CD4-positive, alpha-beta T cell (primary cell): ENCODE results near the gene DLL1. TPM values are rescaled to one million over a fixed set of nuclear protein-coding genes. Genes with fewer than 3 reads are reported as not detected.

Experiments
- ATAC-seq: fragments of 200-7000 bp; cut with Tn5 transposase; one replicate; pipeline ENCODE4 v1.10.0; 2022; ENCODE audit warnings: mild to moderate bottlenecking; ENCODE audit not compliant: poor library complexity
- CTCF ChIA-PET: fragments of 350-600 bp; sonication (Branson Sonifier 250); formaldehyde crosslinking; loops from one replicate; lab custom pipeline; 2021; ENCODE audit warnings: antibody characterized with exemption, inconsistent platforms; lab: Charles Lee
- POLR2A ChIA-PET: fragments of 350-600 bp; sonication (Branson Sonifier 250); formaldehyde crosslinking; loops from one replicate; lab custom pipeline; 2021; ENCODE audit warnings: antibody characterized with exemption, inconsistent platforms; lab: Charles Lee
- DNase-seq, 14 experiments: peaks; one replicate each; pipeline ENCODE4 v3.0.0-alpha.2; 2013 to 2020; ENCODE audit warnings: mixed read lengths in 2 of 14
- H3K27ac ChIP-seq, 2 donors: one replicate each; pipeline versions ENCODE4 v1.5.1 to v1.7.0; 2013; ENCODE audit warnings: low read length in 2 of 2, low read depth in 1 of 2, mild to moderate bottlenecking in 1 of 2
- H3K27me3 ChIP-seq, 2 experiments: 1 replicate in 1 of 2; 2 replicates in 1 of 2; pipeline versions ENCODE4 v1.6.1 to v1.7.0; 2013; ENCODE audit warnings: low read length in 2 of 2, control low read depth in 1 of 2, mild to moderate bottlenecking in 1 of 2, moderate library complexity in 1 of 2; ENCODE audit not compliant: insufficient read depth in 2 of 2, control insufficient read depth in 1 of 2
- H3K36me3 ChIP-seq: one replicate; pipeline ENCODE4 v1.6.1; 2013; ENCODE audit warnings: low read length, control low read depth; ENCODE audit not compliant: insufficient read depth
- H3K4me1 ChIP-seq: one replicate; pipeline ENCODE4 v1.6.1; 2013; ENCODE audit warnings: low read length, control low read depth; ENCODE audit not compliant: insufficient read depth
- H3K4me3 ChIP-seq: one replicate; pipeline ENCODE4 v1.5.1; 2013; ENCODE audit warnings: mild to moderate bottlenecking, low read length, moderate library complexity
- H3K9me3 ChIP-seq, 2 experiments: 1 replicate in 1 of 2; 2 replicates in 1 of 2; pipeline versions ENCODE4 v1.6.1 to v1.7.0; 2013; ENCODE audit warnings: low read length in 2 of 2, mild to moderate bottlenecking in 2 of 2, control low read depth in 1 of 2, moderate library complexity in 1 of 2; ENCODE audit not compliant: control insufficient read depth in 1 of 2, insufficient read depth in 1 of 2
- H3K27ac Mint-ChIP-seq: one replicate; pipeline ENCODE4 v1.8.0; 2020; ENCODE audit warnings: mixed read lengths
- H3K27me3 Mint-ChIP-seq: one replicate; pipeline ENCODE4 v1.8.0; 2021; ENCODE audit warnings: mixed read lengths
- H3K36me3 Mint-ChIP-seq: one replicate; pipeline ENCODE4 v1.8.0; 2021; ENCODE audit warnings: low read depth, mixed read lengths
- H3K4me1 Mint-ChIP-seq: one replicate; pipeline ENCODE4 v1.8.0; 2021; ENCODE audit warnings: low read depth, mixed read lengths
- H3K4me3 Mint-ChIP-seq: one replicate; pipeline ENCODE4 v1.8.0; 2020; ENCODE audit warnings: mild to moderate bottlenecking, mixed read lengths
- H3K9me3 Mint-ChIP-seq: one replicate; pipeline ENCODE4 v1.8.0; 2020; ENCODE audit warnings: mixed read lengths
- intact Hi-C, 2 experiments: fragments of 100-400 bp; cut with DNase I in 1 of 2; cut with micrococcal nuclease in 1 of 2; formaldehyde crosslinking; loops; one replicate each; pipeline versions ENCODE4 v1.15.1 to v1.9.0; 2023 to 2025; cut with DNase I, micrococcal nuclease
- total RNA-seq, 174 experiments: library from RNA in 2 of 174; stranded (reverse) in 2 of 174; gene quantifications; one replicate each; pipeline ENCODE4 v1.2.3 and lab custom pipeline; 2021 to 2026
- TF ChIP-seq, protein P1 (sequence below): fragments of 200-600 bp; IDR thresholded peaks from one replicate; pipeline ENCODE4 v1.8.0; 2022; ENCODE audit warnings: antibody characterized with exemption, mild to moderate bottlenecking

The DLL1 gene
- total RNA-seq, 2 experiments from 2014 or later: 7.1 to 7.2 TPM

DNA sequence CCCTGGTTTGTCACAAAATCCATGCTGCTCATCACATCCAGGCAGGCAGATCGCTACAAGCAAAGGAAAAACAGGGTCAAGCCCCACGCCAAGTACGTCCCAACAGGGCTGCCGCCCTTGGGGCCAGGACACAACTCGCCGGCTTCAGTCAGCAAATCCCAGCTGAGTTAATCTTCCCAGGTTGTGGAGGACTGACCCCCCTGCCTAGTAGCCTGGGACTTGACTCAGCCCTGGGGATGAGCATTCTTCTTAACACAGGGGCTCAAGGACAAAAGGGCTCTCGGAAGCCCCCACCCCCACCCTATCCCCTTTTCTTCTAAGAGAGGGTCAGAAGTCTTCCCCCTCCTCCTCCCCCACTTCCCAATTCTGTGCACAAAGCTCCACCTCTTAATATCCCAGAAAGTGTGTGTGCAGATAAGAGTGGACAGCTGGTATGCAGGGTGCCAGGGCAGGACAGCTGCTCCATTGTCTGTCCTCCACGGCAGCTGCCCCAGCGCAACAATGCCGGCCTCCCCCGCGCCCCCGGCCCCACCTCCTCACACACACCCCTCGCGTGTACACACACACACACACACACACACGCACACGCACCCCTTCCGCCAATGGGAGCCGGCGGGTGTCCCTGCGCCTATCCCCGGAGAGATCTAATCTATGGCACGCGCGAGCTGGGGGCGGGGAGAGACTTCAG is 4.5 kb downstream of the DLL1 start:
- Mint-ChIP-seq H3K36me3 (peaks cover 16% of the 10 kb centered on the region), H3K4me3 (peak overlapping the region; percentile 75), H3K27ac (no peak overlapping the region), H3K4me1 (peaks cover 14% of the 10 kb centered on the region), H3K9me3 (no peaks in the 10 kb centered on the region), H3K27me3 (peaks cover 24% of the 10 kb centered on the region)
- Histone ChIP-seq H3K27me3 (peaks cover 8 to 17% of the 10 kb centered on the region in 2 experiments), H3K9me3 (peaks cover 0 to 15% of the 10 kb centered on the region in 2 experiments), H3K27ac (no peak overlapping the region), H3K36me3 (no peaks in the 10 kb centered on the region), H3K4me1 (peaks cover 29% of the 10 kb centered on the region), H3K4me3 (no peak overlapping the region)
- TF ChIP-seq, protein P1, sequence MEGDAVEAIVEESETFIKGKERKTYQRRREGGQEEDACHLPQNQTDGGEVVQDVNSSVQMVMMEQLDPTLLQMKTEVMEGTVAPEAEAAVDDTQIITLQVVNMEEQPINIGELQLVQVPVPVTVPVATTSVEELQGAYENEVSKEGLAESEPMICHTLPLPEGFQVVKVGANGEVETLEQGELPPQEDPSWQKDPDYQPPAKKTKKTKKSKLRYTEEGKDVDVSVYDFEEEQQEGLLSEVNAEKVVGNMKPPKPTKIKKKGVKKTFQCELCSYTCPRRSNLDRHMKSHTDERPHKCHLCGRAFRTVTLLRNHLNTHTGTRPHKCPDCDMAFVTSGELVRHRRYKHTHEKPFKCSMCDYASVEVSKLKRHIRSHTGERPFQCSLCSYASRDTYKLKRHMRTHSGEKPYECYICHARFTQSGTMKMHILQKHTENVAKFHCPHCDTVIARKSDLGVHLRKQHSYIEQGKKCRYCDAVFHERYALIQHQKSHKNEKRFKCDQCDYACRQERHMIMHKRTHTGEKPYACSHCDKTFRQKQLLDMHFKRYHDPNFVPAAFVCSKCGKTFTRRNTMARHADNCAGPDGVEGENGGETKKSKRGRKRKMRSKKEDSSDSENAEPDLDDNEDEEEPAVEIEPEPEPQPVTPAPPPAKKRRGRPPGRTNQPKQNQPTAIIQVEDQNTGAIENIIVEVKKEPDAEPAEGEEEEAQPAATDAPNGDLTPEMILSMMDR: no peak
- no peak for ATAC-seq
- no peak for DNase-seq
- intact Hi-C loops: no loop called here
- ChIA-PET CTCF (no interaction called here), POLR2A (no interaction called here)

DNA sequence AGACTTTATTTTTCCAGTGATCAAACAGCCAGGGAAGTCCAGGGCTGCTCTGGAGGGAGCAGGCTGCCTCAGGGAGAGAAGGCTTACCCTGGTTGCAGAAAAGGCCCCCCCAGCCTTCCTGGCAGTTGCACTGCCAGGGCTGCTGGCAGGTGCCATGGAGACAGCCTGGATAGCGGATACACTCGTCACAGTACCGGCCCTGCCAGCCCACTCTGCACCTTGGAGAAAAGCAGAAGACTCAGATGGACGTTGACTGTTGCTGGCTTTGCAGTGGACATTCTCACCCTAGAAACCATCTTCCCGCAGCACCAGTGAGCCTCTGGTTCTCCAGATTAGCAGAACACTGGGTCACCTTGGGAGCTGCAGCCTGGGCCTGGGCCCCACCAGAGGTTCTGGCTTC is 5.4 kb downstream of the DLL1 start:
- POLR2A ChIA-PET: no interaction called here
- DNase-seq: no peak

DNA sequence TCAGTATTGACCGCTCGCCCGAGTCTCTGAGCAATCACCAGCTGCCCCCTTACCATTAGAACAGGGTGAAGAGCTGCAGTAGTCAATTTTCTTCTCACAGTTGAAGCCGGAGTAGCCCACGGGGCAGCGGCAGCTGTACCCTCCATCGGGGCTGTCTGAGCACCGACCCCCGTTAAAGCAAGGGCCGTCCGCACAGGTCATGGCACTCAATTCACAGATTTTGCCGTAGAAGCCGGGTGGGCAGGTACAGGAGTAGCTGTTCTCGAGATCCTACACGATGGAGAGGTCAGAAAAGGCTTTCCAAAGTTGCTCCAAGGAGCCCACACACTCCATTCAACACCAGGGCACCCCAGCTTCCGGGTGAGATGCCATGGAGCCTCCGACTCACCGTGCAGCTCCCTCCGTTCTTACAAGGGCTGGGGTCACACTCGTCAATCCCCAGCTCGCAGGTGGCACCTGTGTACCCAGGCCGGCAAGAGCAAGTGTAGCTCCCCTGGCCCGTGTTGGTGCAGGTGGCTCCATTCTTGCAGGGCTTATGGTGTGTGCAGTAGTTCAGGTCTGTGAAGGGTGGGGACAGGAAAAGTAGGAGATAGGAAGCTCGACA is 5.9 kb downstream of the DLL1 start:
- Mint-ChIP-seq H3K9me3 (no peaks in the 10 kb centered on the region), H3K27me3 (peaks cover 18% of the 10 kb centered on the region), H3K27ac (no peak overlapping the region), H3K36me3 (peaks cover 17% of the 10 kb centered on the region), H3K4me3 (no peak overlapping the region), H3K4me1 (peaks cover 27% of the 10 kb centered on the region)
- ChIA-PET POLR2A (no interaction called here), CTCF (no interaction called here)
- Histone ChIP-seq H3K9me3 (peaks cover 0 to 18% of the 10 kb centered on the region in 2 experiments), H3K36me3 (no peaks in the 10 kb centered on the region), H3K4me1 (peaks cover 24% of the 10 kb centered on the region), H3K4me3 (no peak overlapping the region), H3K27ac (no peak overlapping the region), H3K27me3 (peaks cover 8 to 17% of the 10 kb centered on the region in 2 experiments)
- intact Hi-C loops: no loop called here
- DNase-seq (no peak), ATAC-seq (no peak)
- TF ChIP-seq, protein P1: no peak

More for the DNA sequence above, 5.4 kb downstream of the DLL1 start:
- H3K27ac ChIP-seq: no peak overlapping the region
- Mint-ChIP-seq H3K4me1 (peaks cover 22% of the 10 kb centered on the region), H3K27ac (no peak overlapping the region), H3K27me3 (peaks cover 23% of the 10 kb centered on the region), H3K36me3 (peaks cover 21% of the 10 kb centered on the region), H3K9me3 (no peaks in the 10 kb centered on the region), H3K4me3 (no peak overlapping the region)
- intact Hi-C loops: no loop called here
- H3K9me3 ChIP-seq: peaks cover 0 to 15% of the 10 kb centered on the region in 2 experiments
- CTCF ChIA-PET: no interaction called here
- peaks cover 8 to 17% of the 10 kb centered on the region in 2 experiments for H3K27me3 ChIP-seq
- H3K4me1 ChIP-seq: peaks cover 26% of the 10 kb centered on the region
- no peak for ATAC-seq
- TF ChIP-seq, protein P1: no peak
- no peaks in the 10 kb centered on the region for H3K36me3 ChIP-seq
- no peak overlapping the region for H3K4me3 ChIP-seq
